Measurements from ENCODE around the gene SPRED3. TPM values are rescaled to one million over a fixed set of nuclear protein-coding genes. Genes with fewer than 3 reads are reported as not detected.

The SPRED3 gene
- total RNA-seq, 2 experiments from 2014 or later, result 0.09 to 3.0 TPM

DNA sequence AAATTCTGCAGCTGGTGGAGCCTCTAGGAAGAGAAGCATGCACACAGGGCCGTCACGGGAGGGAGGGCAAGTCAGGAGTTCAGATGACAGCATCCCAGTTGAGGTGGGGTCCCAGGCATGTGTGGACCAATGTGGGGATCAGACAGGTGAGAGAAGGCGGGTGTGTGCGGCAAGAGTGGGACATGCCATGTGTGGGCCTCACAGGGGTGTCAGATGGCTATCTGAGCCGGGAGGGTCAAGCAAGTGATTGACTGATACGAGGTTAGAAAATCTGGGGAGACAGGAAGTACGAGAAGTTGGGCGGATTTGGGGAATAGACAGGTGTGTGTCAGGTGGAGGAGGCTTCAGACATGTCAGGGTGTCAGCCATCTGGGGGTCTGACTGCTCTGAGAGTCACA, 28.6 kb downstream of the SPRED3 start:
- Histone ChIP-seq H3K79me2 (ENCODE audit: insufficient read depth, low read depth, low read length) (no peaks in the 10 kb centered on the region), H3K36me3 (ENCODE audit: insufficient read depth, low read length) (no peaks in the 10 kb centered on the region), H3K4me2 (ENCODE audit: low read length) (peak overlapping the region; percentile 69), H3K27ac (ENCODE audit: low read depth, low read length, poor library complexity, severe bottlenecking) (no peak overlapping the region), H4K20me1 (ENCODE audit: insufficient read depth, low read length) (no peaks in the 10 kb centered on the region), H3K4me1 (ENCODE audit: insufficient read depth, low read length, poor library complexity, severe bottlenecking) (peaks cover 12% of the 10 kb centered on the region), H2AFZ (ENCODE audit: low read length) (peak overlapping the region; percentile 66; the same call in 1 of the 2 replicates), H3K9me3 (ENCODE audit: low read length) (no peaks in the 10 kb centered on the region), H3K4me3 (ENCODE audit: low read depth, low read length, poor library complexity, severe bottlenecking) (no peak overlapping the region), H3K9me2 (ENCODE audit: insufficient read depth, low read length) (no peaks in the 10 kb centered on the region)
- ChIA-PET CTCF (ENCODE audit: unreplicated experiment) (no interaction called here), POLR2A (interaction anchor here (0.5 kb wide), 1 partner anchor 231 kb away, joined by 3 read pairs; no protein-coding TSS in a partner anchor)
- DNase-seq (ENCODE audit: low spot score), result no peak
- no TSS peak for BruUV-seq (replicated peaks)
- intact Hi-C loops (cut with micrococcal nuclease; ENCODE audit: unreplicated experiment), result no loop called here
- TF ChIP-seq, protein P1, sequence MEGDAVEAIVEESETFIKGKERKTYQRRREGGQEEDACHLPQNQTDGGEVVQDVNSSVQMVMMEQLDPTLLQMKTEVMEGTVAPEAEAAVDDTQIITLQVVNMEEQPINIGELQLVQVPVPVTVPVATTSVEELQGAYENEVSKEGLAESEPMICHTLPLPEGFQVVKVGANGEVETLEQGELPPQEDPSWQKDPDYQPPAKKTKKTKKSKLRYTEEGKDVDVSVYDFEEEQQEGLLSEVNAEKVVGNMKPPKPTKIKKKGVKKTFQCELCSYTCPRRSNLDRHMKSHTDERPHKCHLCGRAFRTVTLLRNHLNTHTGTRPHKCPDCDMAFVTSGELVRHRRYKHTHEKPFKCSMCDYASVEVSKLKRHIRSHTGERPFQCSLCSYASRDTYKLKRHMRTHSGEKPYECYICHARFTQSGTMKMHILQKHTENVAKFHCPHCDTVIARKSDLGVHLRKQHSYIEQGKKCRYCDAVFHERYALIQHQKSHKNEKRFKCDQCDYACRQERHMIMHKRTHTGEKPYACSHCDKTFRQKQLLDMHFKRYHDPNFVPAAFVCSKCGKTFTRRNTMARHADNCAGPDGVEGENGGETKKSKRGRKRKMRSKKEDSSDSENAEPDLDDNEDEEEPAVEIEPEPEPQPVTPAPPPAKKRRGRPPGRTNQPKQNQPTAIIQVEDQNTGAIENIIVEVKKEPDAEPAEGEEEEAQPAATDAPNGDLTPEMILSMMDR (conservative IDR thresholded peaks at IDR 0.05; ENCODE audit: low read length), result no peak
- TF ChIP-seq EZH2phosphoT487 (IDR thresholded peaks at IDR 0.05; ENCODE audit: borderline replicate concordance, low read depth, low read length), result no peak

DNA sequence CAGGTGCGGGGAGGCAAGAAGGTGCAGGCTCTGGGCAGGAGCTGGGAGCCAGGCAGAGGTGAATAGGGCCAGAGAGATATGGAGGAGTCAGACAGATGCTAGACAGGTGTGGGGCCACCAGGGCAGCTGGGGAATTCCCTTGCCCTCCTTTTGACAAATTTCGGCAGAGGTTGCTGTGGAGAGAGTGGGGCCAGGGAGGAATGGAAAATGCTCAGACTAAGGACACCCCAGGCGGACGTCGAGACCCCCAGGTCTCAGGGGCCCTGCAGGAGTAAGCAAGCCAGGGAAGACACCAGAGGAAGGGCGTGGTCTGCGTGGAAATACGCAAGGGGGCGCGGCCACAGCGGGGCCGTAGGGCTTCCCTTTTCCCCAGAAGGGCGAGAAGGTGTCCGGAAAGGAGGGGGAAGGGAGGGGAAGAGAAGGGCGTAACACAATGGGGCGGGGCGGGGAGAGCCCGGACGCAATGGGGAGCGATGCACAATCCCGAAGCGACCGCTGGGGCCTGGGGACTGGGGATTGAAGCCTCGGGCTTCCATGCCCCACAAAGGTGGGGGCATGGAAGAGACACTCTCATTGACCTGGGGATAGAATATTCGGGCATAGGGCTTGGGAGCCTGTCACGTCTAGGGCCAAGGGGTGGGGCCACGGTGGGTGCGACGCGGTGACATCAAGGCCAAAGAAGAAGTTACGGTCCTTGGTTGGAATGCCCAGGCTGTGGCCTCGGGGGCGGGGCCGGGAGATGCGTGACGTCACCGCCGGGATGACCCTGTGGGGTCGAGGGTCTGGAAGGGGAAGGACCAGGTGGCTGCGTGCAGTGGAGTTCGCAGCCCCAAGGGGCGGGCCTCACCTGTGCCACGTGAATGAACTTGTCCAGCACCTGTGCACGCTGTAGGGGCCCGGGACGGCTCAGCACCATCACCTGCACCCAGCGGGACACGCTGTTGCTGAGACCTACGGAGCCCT, 29.3 kb downstream of the SPRED3 start:
- intact Hi-C loops (cut with micrococcal nuclease; ENCODE audit: unreplicated experiment), result no loop called here
- H3K4me2 ChIP-seq (ENCODE audit: low read length), result peak overlapping the region; percentile 69
- no peaks in the 10 kb centered on the region for H4K20me1 ChIP-seq (ENCODE audit: insufficient read depth, low read length)
- H3K36me3 ChIP-seq (ENCODE audit: insufficient read depth, low read length), result no peaks in the 10 kb centered on the region
- BruUV-seq (replicated peaks), result no TSS peak
- H3K27ac ChIP-seq (ENCODE audit: low read depth, low read length, poor library complexity, severe bottlenecking), result no peak overlapping the region
- H3K9me2 ChIP-seq (ENCODE audit: insufficient read depth, low read length), result no peaks in the 10 kb centered on the region
- H2AFZ ChIP-seq (ENCODE audit: low read length), result peak overlapping the region; percentile 66
- H3K4me3 ChIP-seq (ENCODE audit: low read depth, low read length, poor library complexity, severe bottlenecking), result peak overlapping the region; percentile 38
- no peaks in the 10 kb centered on the region for H3K79me2 ChIP-seq (ENCODE audit: insufficient read depth, low read depth, low read length)
- H3K9me3 ChIP-seq (ENCODE audit: low read length), result no peaks in the 10 kb centered on the region
- TF ChIP-seq, protein P1 (conservative IDR thresholded peaks at IDR 0.05; ENCODE audit: low read length), result no peak
- no peak for TF ChIP-seq EZH2phosphoT487 (IDR thresholded peaks at IDR 0.05; ENCODE audit: borderline replicate concordance, low read depth, low read length)
- ChIA-PET POLR2A (no interaction called here), CTCF (ENCODE audit: unreplicated experiment) (no interaction called here)
- peak; percentile 57 for DNase-seq (ENCODE audit: low spot score)
- H3K4me1 ChIP-seq (ENCODE audit: insufficient read depth, low read length, poor library complexity, severe bottlenecking), result peaks cover 12% of the 10 kb centered on the region

DNA sequence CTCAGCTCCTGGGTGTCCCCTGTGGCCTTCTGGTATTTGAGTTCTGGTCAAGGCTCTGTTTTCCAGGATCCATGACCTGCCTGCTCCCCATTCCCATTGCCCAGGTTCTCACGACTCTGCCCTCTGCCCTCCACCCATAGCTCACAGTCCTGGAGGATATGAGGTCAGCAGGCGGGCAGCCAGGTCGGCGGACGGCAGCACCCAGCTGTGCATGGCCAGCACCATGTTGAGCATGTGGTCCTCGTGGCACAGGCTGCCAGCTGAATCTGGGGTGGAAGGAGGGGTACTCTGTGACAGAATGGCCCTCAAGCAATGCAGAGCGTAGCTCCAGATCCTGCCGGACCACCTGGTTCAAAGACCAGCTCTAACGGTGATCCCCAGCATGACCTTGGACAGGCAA, 32.4 kb downstream of the SPRED3 start:
- Histone ChIP-seq H3K9me3 (ENCODE audit: low read length) (no peaks in the 10 kb centered on the region), H2AFZ (ENCODE audit: low read length) (no peak overlapping the region), H3K36me3 (ENCODE audit: insufficient read depth, low read length) (no peaks in the 10 kb centered on the region), H4K20me1 (ENCODE audit: insufficient read depth, low read length) (no peaks in the 10 kb centered on the region), H3K4me2 (ENCODE audit: low read length) (no peak overlapping the region), H3K4me3 (ENCODE audit: low read depth, low read length, poor library complexity, severe bottlenecking) (no peak overlapping the region), H3K27ac (ENCODE audit: low read depth, low read length, poor library complexity, severe bottlenecking) (no peak overlapping the region), H3K79me2 (ENCODE audit: insufficient read depth, low read depth, low read length) (no peaks in the 10 kb centered on the region), H3K9me2 (ENCODE audit: insufficient read depth, low read length) (no peaks in the 10 kb centered on the region), H3K4me1 (ENCODE audit: insufficient read depth, low read length, poor library complexity, severe bottlenecking) (peaks cover 12% of the 10 kb centered on the region)
- TF ChIP-seq, protein P1 (conservative IDR thresholded peaks at IDR 0.05; ENCODE audit: low read length), result no peak
- no peak for TF ChIP-seq EZH2phosphoT487 (IDR thresholded peaks at IDR 0.05; ENCODE audit: borderline replicate concordance, low read depth, low read length)
- BruUV-seq (replicated peaks), result no TSS peak
- ChIA-PET POLR2A (interaction anchor here (0.6 kb wide), 1 partner anchor 411 kb away, joined by 3 read pairs; the partner anchor contains the start of gene ECH1), CTCF (ENCODE audit: unreplicated experiment) (interaction anchor here (0.7 kb wide), 1 partner anchor 299 kb away, joined by 4 read pairs; no protein-coding TSS in a partner anchor)
- no peak for DNase-seq (ENCODE audit: low spot score)
- intact Hi-C loops (cut with micrococcal nuclease; ENCODE audit: unreplicated experiment), result no loop called here

Measured in OCI-LY7 (cell line).